Prostate gland (tissue), 2 donors: ENCODE measurements around the gene TPM2.

Source experiments
- POLR2A ChIP-seq: fragments of 450-650 bp; IDR thresholded peaks from one replicate; pipeline ENCODE4 v1.6.1; 2016; ENCODE audit warnings: antibody characterized with exemption, mild to moderate bottlenecking
- POLR2AphosphoS5 ChIP-seq: sonication (generic); formaldehyde crosslinking; IDR thresholded peaks from one replicate; pipeline ENCODE4 v1.6.1; 2017; ENCODE audit warnings: antibody characterized with exemption
- TF ChIP-seq, protein P1 (sequence below), 4 experiments: fragments of 200-600 bp in 2 of 4; fragments of 450-650 bp in 2 of 4; sonication (generic) in 2 of 4; IDR thresholded peaks; 1 replicate in 3 of 4; 2 replicates in 1 of 4; pipeline ENCODE4 v1.5.1; 2016 to 2019; ENCODE audit warnings: antibody characterized with exemption in 4 of 4, mild to moderate bottlenecking in 2 of 4, moderate library complexity in 2 of 4

DNA sequence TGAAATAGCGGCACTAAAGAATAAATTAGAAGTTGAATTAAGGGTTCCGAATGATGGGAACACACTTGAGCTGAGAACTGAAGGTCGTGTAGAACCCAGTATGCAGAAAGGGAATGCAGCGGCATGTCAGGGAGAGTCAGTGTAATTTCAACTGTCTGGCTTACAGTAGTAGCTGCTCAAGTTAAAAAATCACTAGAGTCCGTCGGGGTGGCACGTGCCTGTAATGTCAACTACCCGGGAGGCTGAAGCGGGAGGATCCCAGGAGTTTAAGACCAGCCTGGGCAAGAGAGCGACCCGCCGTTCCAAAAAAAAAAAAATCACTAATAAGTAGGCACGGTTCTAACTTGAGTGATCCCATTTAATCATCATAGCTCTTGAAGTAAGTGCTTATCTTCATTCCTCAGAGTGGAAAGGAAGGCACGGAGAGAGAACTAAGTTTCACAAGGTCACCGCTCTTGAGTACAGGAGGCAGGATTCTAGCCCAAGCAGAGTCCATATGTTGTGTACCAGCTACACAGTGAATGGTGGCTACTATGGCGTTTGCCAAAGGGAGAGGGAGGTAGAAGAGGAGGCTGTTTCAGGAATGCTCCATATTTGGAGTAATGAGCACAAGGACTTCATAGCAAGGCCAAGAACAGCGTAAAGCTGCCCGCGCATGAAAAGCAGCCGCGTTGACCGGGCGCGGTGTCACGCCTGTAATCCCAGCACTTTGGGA lies 32.7 kb downstream of the TPM2 start:
- TF ChIP-seq, protein P1, sequence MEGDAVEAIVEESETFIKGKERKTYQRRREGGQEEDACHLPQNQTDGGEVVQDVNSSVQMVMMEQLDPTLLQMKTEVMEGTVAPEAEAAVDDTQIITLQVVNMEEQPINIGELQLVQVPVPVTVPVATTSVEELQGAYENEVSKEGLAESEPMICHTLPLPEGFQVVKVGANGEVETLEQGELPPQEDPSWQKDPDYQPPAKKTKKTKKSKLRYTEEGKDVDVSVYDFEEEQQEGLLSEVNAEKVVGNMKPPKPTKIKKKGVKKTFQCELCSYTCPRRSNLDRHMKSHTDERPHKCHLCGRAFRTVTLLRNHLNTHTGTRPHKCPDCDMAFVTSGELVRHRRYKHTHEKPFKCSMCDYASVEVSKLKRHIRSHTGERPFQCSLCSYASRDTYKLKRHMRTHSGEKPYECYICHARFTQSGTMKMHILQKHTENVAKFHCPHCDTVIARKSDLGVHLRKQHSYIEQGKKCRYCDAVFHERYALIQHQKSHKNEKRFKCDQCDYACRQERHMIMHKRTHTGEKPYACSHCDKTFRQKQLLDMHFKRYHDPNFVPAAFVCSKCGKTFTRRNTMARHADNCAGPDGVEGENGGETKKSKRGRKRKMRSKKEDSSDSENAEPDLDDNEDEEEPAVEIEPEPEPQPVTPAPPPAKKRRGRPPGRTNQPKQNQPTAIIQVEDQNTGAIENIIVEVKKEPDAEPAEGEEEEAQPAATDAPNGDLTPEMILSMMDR (IDR thresholded peaks at IDR 0.05) = no peak
- TF ChIP-seq POLR2A (no peak), POLR2AphosphoS5 (no peak)
